Gastroesophageal sphincter (tissue), 4 donors: ENCODE results near the gene ALDH3A2. TPM values are rescaled to one million over a fixed set of nuclear protein-coding genes. Genes with fewer than 3 reads are reported as not detected.

Experiments
- ATAC-seq: fragments of 150-250 bp; one replicate; pipeline ENCODE4 v1.9.1; 2016; ENCODE audit warnings: mild to moderate bottlenecking, moderate library complexity
- H3K27ac ChIP-seq, 4 donors: fragments of 200-600 bp; sonication (generic) in 3 of 4; 1 replicate in 3 of 4; 2 replicates in 1 of 4; pipeline ENCODE4 v1.5.1; 2016 to 2019
- H3K27me3 ChIP-seq: fragments of 200-600 bp; sonication (generic); one replicate; pipeline ENCODE4 v1.5.1; 2019
- H3K36me3 ChIP-seq, 2 donors: fragments of 200-600 bp; sonication (generic); one replicate each; pipeline ENCODE4 v1.5.1; 2019; ENCODE audit warnings: control low read depth in 1 of 2
- H3K4me1 ChIP-seq, 3 donors: fragments of 200-600 bp; sonication (generic); 1 replicate in 2 of 3; 2 replicates in 1 of 3; pipeline ENCODE4 v1.5.1; 2016 to 2019; ENCODE audit warnings: control low read depth in 2 of 3
- H3K4me3 ChIP-seq, 2 donors: fragments of 200-600 bp; sonication (generic); one replicate each; pipeline ENCODE4 v1.5.1; 2019; ENCODE audit warnings: mild to moderate bottlenecking in 1 of 2, moderate library complexity in 1 of 2
- H3K9me3 ChIP-seq, 3 donors: fragments of 200-600 bp; sonication (generic); one replicate each; pipeline ENCODE4 v1.5.1; 2017 to 2019; ENCODE audit warnings: control low read depth in 2 of 3
- EP300 ChIP-seq: sonication (generic); formaldehyde crosslinking; IDR thresholded peaks from one replicate; pipeline ENCODE4 v1.6.1; 2017; ENCODE audit warnings: antibody characterized with exemption, mild to moderate bottlenecking
- POLR2A ChIP-seq, 2 donors: fragments of 450-650 bp; IDR thresholded peaks; one replicate each; pipeline ENCODE4 v1.6.1; 2017; ENCODE audit warnings: antibody characterized with exemption in 2 of 2, mild to moderate bottlenecking in 2 of 2, moderate library complexity in 1 of 2
- POLR2AphosphoS5 ChIP-seq: sonication (generic); formaldehyde crosslinking; IDR thresholded peaks from one replicate; pipeline ENCODE4 v1.6.1; 2017; ENCODE audit warnings: antibody characterized with exemption
- WGBS, 2 donors: methylation state at CpG; one replicate each; pipeline ENCODE4 v1.1.5; 2018; ENCODE audit warnings: low coverage in 1 of 2; 5-methylcytosine and 5-hydroxymethylcytosine counted together
- total RNA-seq, 4 donors: library from RNA; depleted of rRNA; stranded (reverse); fragments of >200 nt; gene quantifications; one replicate each; pipeline ENCODE4 v1.1.0, GENCODE V29; 2016
- TF ChIP-seq, protein P1 (sequence below), 4 experiments: fragments of 200-600 bp in 2 of 4; fragments of 450-650 bp in 2 of 4; sonication (generic) in 1 of 4; IDR thresholded peaks; one replicate each; pipeline ENCODE4 v1.5.1; 2017 to 2019; ENCODE audit warnings: antibody characterized with exemption in 4 of 4, mild to moderate bottlenecking in 2 of 4, moderate library complexity in 2 of 4

ALDH3A2 gene
- total RNA-seq, 4 donors from 2014 or later: 61.9 to 162 (median 124) TPM

DNA sequence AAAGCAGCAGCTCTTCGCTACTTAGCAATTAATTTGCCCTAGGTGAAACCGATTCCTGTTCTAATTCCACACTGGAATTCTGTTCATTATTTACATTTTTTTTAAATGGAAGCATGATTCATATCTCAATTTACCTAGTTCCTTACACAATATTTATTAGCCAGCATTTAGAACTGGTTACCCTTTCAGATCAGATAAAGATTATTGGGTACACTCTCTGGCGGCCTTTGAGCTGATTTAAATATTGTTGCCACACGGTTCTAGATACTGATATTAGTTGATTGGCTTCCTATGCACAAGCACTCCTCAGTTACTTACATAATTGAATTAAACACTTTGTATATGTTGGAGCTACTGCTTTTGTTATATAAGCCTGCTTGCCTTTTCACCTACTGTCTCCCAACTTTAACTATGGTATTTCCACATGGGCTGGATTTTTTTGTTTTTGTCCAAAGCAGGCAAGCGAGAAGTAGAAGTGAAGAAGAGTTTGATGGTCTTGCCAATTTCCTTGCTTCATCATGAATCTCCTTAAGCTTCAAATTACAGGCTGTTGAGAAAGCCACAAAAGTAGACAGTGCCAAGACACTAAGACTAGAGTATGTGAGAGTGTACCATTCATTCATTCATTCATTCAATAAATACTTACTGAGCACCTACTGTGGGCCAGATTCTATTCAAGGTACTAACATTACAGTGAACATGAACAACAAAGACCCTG is 3.9 kb upstream of the ALDH3A2 start:
- WGBS, 2 donors: 87 to 89% methylated on average over 5 of the region's 5 CpGs
- Histone ChIP-seq H3K4me1 (peaks cover 9 to 31% (median 11%) of the 10 kb centered on the region in 3 donors), H3K4me3 (no peak overlapping the region), H3K27me3 (no peaks in the 10 kb centered on the region), H3K9me3 (no peaks in the 10 kb centered on the region), H3K27ac (no peak overlapping the region), H3K36me3 (no peaks in the 10 kb centered on the region)
- no peak for ATAC-seq
- no peak for TF ChIP-seq EP300
- TF ChIP-seq POLR2AphosphoS5: no peak
- no peak for TF ChIP-seq POLR2A (IDR thresholded peaks at IDR 0.05)
- TF ChIP-seq, protein P1, sequence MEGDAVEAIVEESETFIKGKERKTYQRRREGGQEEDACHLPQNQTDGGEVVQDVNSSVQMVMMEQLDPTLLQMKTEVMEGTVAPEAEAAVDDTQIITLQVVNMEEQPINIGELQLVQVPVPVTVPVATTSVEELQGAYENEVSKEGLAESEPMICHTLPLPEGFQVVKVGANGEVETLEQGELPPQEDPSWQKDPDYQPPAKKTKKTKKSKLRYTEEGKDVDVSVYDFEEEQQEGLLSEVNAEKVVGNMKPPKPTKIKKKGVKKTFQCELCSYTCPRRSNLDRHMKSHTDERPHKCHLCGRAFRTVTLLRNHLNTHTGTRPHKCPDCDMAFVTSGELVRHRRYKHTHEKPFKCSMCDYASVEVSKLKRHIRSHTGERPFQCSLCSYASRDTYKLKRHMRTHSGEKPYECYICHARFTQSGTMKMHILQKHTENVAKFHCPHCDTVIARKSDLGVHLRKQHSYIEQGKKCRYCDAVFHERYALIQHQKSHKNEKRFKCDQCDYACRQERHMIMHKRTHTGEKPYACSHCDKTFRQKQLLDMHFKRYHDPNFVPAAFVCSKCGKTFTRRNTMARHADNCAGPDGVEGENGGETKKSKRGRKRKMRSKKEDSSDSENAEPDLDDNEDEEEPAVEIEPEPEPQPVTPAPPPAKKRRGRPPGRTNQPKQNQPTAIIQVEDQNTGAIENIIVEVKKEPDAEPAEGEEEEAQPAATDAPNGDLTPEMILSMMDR (IDR thresholded peaks at IDR 0.05): no peak

DNA sequence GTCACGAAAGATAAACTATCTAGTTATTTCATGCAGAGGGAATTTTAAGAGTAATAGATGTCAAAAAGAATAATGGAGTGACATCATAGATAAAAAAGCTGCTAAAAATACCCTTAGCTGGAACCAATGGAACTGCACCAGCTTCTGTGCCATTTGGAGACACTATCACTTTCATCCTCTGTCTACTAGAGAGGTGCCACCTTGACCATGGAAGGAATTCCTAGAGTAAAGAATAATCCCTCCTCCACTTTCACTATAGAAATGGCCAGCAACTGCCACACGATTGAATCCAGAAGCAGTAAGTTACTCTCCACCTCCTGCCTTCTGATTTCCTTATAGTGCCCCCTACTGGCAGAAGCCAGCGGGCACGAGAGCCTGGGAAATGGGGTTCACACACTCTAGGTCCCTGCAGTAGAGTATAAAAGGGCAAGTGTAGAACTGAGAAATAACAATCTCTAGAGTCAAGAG is 2.8 kb upstream of the ALDH3A2 start:
- H3K36me3 ChIP-seq: no peaks in the 10 kb centered on the region
- no peak overlapping the region for H3K4me3 ChIP-seq
- no peak for ATAC-seq
- H3K27ac ChIP-seq: peak overlapping the region in 2 of 4 donors; percentile 6 to 95
- H3K4me1 ChIP-seq: peaks cover 9 to 42% (median 11%) of the 10 kb centered on the region in 3 donors
- no peaks in the 10 kb centered on the region for H3K27me3 ChIP-seq
- TF ChIP-seq POLR2AphosphoS5: no peak
- no peak for TF ChIP-seq POLR2A (IDR thresholded peaks at IDR 0.05)
- TF ChIP-seq EP300: no peak
- TF ChIP-seq, protein P1 (IDR thresholded peaks at IDR 0.05): peak in 1 of 4 experiments; percentile 45
- 18 to 21% methylated on average over 3 to 4 of the region's 4 CpGs for WGBS, 2 donors
- H3K9me3 ChIP-seq: no peaks in the 10 kb centered on the region

DNA sequence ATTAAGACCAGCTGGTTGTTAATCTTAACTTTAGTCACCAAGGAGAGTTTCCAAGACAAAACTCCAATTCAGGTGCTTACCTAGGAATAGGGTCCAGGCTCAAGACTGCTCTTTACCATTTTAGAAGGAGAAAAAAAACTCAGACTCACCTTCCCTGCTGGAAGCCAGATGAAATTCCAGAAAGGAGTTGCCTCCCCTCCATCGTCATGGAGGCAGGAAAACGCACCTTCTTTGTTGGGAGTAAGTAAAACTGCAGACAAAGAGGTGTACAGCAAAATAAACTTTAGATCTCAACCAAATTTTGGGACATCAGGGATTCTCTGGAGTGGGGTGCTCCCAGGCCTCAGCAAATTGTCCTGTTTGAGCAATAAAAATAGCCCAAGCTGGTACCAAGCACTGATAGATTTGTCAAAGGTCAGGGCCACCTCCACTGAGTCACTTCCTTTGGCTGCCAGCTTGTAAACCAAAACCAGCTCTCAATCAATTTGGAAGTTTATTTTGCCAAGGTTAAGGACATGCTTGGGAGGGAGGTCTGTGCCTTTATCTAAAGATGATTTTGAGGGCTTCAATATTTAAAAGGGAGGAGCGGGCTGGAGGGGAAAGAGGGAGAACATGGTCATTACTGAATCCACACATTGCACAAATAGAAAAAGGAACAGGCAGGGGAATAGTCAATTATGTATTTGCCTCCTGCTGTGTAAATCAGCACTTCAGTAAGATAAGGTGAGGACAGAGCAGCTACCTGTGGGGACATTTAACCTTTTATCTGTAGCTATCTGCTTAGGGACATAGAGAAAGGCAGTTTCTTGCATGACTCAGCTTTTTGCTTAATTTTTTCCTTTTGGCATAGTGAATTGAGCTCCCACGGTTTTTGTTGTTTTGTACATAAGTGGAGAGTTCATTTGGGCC is 1.5 kb upstream of the ALDH3A2 start:
- Histone ChIP-seq H3K9me3 (no peaks in the 10 kb centered on the region), H3K4me3 (peak overlapping the region in 1 of 2 donors; percentile 73), H3K27ac (peak overlapping the region; percentile 95 to 97 (median 96)), H3K4me1 (peaks cover 9 to 54% (median 20%) of the 10 kb centered on the region in 3 donors), H3K27me3 (no peaks in the 10 kb centered on the region), H3K36me3 (no peaks in the 10 kb centered on the region)
- TF ChIP-seq POLR2AphosphoS5 (peak; percentile 56), EP300 (no peak)
- no peak for ATAC-seq
- 69% methylated on average over 4 of the region's 4 CpGs; no CpG with 5 or more reads in 1 of the 2 donors for WGBS, 2 donors

DNA sequence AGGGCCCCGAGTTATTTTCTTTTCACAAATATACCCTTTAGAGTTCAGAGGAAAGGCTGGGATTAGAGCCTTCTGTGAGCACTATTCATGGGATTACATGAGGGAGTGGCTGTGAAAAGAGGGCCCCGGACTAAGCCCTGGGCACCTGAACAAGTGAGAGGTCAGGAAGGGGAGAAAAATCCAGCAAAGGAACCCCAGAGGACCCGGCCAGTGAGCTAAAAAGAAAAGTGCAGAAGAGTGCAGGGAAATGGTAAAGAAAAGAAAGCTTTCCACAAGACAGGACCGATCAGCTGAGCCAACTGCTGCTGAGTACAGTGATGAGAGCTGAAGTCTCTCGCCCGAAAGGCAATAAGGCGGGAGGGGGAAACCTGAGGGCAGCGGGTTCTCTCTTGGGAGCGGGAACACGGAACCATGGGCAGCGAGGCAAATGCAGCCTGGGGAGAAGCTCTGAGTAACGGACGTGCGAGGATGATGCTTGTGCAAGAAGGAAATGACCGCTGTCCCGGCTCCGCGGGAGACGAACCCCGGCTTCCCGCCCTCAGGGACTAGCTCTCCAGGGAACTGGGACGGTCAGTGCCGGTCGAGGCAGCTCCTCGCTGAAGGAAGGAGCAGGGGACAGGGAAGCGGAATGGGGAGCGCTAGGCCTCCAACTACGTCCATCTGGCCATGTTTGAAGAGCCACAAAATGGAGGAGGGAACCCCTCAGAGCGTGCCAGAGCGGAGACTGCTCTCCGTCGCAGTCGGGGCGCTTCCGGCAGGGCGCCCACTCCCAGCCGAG is 665 bp upstream of the ALDH3A2 start:
- H3K4me1 ChIP-seq: peaks cover 9 to 63% (median 20%) of the 10 kb centered on the region in 3 donors

More for the DNA sequence above, 665 bp upstream of the ALDH3A2 start:
- Histone ChIP-seq H3K27me3 (no peaks in the 10 kb centered on the region), H3K4me3 (peak overlapping the region; percentile 68 to 73), H3K36me3 (peaks cover 0 to under 1% of the 10 kb centered on the region in 2 donors), H3K27ac (peak overlapping the region; percentile 95 to 97 (median 96)), H3K9me3 (no peaks in the 10 kb centered on the region)
- WGBS, 2 donors: 0 to 1% methylated on average over 9 to 18 of the region's 37 CpGs
- peak; percentile 58 for ATAC-seq
- TF ChIP-seq POLR2A (IDR thresholded peaks at IDR 0.05): no peak
- no peak for TF ChIP-seq POLR2AphosphoS5
- TF ChIP-seq, protein P1 (IDR thresholded peaks at IDR 0.05): no peak
- no peak for TF ChIP-seq EP300
